GM18870 (cell line): Measurements from ENCODE around the gene SORL1.

Experiments used
- ATAC-seq: cut with Tn5 transposase; IDR thresholded peaks from one replicate; pipeline ENCODE4 v1.9.1; 2021; ENCODE audit warnings: moderate library complexity; ENCODE audit not compliant: unreplicated experiment

Gene SORL1

GRCh38 chr11:121426476-121427399 lies 25.4 kb upstream of the SORL1 start:
- ATAC-seq: no peak

- ATAC-seq: no peak
Measured at GRCh38 chr11:121427400-121427744, 24.7 kb upstream of the SORL1 start.

GRCh38 chr11:121429556-121429955 lies 22.6 kb upstream of the SORL1 start:
- no peak for ATAC-seq

- no peak for ATAC-seq
Measured at GRCh38 chr11:121431820-121432526, 20.1 kb upstream of the SORL1 start.

DNA sequence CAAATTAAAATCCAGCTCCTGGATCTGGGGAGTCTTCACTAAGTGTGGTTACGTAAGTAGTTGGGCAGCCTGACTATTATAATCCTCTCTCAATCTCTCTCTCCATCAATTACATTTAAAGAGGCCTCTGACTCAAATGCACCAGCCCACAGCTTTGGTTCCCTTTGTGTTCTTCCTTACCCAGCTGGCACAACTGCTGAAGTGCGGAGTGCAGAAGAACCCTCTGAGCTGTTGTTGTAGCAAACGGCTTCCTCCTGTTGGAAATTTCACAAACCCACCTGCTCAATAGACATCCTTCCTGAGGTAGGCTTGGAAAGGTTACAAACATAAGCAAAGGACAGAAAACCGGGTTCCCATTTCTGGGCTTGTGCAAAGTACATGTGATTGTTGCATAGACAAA lies 17.0 kb upstream of the SORL1 start:
- ATAC-seq: no peak

- ATAC-seq: no peak
Measured at GRCh38 chr11:121435551-121436511, 16.3 kb upstream of the SORL1 start.

DNA sequence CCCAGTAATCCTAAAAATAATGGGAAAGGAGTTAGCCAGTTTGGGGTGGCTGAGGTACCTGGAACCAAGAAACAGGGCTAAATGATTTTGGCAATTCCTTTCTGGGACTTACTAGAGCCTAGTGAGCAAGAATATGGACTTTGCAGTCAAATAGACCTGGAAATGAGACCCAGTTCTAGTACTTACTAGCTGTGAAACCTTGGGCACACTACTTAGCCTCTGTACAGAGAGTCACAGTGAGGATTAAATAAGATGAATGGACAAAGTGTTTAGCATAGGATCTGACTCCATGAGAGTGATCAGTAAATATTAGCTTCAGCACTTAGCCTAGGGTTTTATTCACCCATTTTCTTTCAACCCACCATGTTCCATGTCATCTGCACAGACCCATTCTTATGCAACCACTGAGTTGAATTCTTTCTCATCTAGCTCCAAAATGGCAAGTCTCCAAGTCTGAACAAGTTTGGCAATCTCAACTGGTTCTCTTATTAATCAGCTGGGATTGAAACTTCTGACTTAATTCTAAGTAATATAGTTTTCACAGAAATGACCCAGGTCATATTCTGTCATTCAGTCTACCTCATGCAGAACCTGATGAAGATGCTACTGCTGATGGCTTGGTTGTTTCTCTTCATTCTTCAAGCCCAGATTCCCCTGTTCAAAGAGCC lies 15.0 kb upstream of the SORL1 start:
- ATAC-seq: no peak

DNA sequence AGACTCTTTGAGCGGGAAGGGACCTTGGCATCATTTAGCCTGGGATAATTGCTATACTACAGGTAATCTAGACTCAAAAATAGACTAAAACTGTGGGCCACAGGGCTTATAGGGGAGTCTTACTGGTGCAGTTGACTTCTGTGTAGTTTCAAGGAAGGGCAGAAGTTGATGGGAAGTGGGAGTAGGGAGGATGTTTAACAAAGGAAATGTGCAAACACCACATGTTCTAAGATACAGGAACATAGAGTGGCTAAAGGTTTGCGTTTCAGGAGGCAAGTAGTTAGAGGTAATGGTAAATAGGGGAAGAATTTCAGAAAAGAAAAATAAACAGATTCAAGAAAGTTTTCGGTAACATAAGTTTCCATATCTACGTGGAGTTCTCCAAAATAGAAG lies 14.4 kb upstream of the SORL1 start:
- ATAC-seq: no peak

DNA sequence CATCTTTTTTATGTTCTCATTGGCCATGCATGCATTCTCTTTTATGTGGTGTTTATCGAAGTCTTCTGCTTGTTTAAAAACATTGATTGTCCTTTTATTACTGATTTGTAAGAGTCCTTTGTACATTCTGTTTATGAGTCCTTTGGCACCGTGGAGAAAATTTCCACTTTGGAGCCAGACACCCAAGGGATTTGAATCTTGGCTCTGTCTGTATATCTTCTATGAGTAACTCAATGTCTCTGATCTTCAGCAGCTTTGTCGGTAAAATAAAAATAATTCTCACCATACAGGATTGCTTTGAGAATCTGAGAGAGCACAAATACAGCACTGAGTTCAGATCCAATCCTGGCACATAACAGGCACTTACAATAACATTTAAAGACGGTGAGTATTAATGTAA lies 12.8 kb upstream of the SORL1 start:
- ATAC-seq: no peak

GRCh38 chr11:121439759-121440158 lies 12.4 kb upstream of the SORL1 start:
- no peak for ATAC-seq

DNA sequence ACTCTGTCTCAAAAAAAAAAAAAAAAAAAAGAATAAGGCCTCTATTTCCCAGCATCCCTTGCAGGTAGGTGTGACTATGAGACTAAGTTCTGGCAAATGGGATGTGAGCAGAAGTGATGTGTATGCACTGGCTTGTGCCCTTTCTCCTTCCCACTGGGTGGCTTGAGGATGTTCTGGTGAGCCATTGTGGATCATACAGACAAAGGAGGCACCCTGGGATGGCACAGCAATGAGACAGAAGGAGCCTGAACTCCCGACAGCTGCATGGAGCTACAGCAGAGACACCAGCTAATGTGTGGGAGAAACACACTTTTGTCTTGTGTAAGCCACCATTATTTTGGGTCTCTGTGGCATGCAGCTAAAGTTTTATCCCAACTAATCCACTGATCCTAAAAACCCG lies 10.6 kb upstream of the SORL1 start:
- ATAC-seq: no peak

DNA sequence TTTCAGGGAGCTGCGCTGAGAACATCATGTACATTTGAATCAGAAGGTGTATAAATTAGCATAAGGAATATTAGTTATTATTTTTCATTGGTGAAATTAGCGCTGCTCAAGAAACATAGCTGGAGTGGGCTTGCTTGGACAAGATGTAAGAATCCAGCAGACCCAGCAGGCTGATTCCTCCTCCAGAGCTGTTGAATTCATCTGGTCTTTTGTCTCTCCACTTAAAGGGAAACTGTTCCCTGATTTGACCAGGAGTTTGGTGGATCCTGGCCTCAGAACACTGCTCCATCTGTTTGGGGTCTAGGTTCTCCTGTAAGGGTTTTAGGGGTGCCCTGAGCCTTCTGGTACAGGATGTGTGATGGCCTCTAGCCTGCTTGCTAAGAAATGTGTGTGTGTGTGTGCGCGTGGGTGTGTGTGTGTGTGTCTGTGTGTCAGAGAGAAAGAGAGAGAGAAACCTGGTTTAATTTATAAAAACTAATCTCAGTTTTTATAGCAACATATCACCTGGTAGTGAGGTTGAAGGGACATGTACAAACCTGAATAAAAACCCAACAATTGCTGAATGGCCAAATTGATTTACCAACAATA lies 8.3 kb upstream of the SORL1 start:
- ATAC-seq: no peak

GRCh38 chr11:121444526-121444925 lies 7.6 kb upstream of the SORL1 start:
- no peak for ATAC-seq

GRCh38 chr11:121445071-121445768 lies 6.9 kb upstream of the SORL1 start:
- ATAC-seq: no peak

GRCh38 chr11:121446752-121447156 lies 5.4 kb upstream of the SORL1 start:
- no peak for ATAC-seq

DNA sequence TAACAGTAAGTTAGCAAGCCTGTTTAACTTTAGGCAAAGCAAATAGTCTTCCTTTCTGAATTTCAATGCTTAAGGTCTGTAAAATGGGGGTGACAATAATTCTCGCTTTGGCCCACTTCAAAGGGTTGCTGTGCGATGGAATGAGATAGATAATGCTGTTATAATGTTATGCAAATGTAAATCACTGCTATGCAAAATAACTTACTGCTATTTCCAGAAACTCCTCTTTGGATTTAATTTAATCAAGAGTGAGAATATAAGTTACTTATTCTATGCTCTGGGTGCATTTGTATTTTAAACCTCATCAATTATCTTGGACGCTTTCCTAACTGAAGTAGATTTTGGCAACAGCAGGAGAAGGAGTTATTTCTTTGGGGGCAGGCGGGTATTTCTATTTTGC lies 4.1 kb upstream of the SORL1 start:
- ATAC-seq: no peak

DNA sequence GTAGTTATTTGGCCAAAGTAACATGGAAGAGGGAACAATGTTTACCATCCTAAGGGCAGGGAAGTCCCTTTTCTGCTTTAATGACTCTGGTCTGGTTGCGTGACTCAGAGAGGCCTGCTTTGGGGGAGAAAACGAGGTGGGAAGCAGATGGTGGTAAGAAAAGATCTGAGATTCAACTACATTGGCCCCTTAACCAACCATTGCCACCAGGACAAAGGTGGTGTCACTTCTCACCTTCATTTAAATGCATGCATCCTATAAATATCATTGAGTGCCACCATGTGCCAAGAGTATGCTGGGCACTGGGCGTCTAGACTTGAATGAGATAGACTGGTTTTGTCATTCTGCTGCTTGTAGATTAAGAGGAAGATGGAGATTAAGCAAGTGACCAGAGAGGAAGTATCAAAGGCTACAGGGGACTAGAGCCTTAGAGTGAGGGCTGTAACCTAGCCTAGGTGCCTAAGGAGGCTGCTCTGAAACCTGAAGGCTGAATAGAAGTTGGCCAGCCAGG lies 3.6 kb upstream of the SORL1 start:
- ATAC-seq: no peak

GRCh38 chr11:121449123-121449522 lies 3.0 kb upstream of the SORL1 start:
- no peak for ATAC-seq

- ATAC-seq: no peak
Measured at GRCh38 chr11:121449626-121450025, 2.5 kb upstream of the SORL1 start.

GRCh38 chr11:121450401-121450800 lies 1.7 kb upstream of the SORL1 start:
- ATAC-seq: no peak
